ENCODE measurements around the gene TNFSF11.

TNFSF11 gene

GRCh38 chr13:42625611-42626010, 51.7 kb downstream of the TNFSF11 start:
- Histone ChIP-seq H2AFZ (ENCODE audit: low read depth) (no peak overlapping the region), H3K9ac (no peak overlapping the region), H3K27ac (no peak overlapping the region), H3K27me3 (ENCODE audit: insufficient read depth, low read depth) (no peaks in the 10 kb centered on the region), H3K36me3 (ENCODE audit: insufficient read depth) (no peaks in the 10 kb centered on the region), H3K4me2 (no peak overlapping the region), H4K20me1 (ENCODE audit: insufficient read depth) (no peaks in the 10 kb centered on the region), H3K79me2 (ENCODE audit: insufficient read depth, low read depth) (no peaks in the 10 kb centered on the region), H3K4me1 (ENCODE audit: low read depth, poor library complexity, severe bottlenecking) (no peaks in the 10 kb centered on the region), H3K4me3 (IDR thresholded peaks at IDR 0.05; ENCODE audit: insufficient read depth, low read depth, low read length) (no peak overlapping the region)
- TF ChIP-seq, protein P1, sequence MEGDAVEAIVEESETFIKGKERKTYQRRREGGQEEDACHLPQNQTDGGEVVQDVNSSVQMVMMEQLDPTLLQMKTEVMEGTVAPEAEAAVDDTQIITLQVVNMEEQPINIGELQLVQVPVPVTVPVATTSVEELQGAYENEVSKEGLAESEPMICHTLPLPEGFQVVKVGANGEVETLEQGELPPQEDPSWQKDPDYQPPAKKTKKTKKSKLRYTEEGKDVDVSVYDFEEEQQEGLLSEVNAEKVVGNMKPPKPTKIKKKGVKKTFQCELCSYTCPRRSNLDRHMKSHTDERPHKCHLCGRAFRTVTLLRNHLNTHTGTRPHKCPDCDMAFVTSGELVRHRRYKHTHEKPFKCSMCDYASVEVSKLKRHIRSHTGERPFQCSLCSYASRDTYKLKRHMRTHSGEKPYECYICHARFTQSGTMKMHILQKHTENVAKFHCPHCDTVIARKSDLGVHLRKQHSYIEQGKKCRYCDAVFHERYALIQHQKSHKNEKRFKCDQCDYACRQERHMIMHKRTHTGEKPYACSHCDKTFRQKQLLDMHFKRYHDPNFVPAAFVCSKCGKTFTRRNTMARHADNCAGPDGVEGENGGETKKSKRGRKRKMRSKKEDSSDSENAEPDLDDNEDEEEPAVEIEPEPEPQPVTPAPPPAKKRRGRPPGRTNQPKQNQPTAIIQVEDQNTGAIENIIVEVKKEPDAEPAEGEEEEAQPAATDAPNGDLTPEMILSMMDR (conservative IDR thresholded peaks at IDR 0.05; ENCODE audit: low read depth, low read length) = no peak

DNA sequence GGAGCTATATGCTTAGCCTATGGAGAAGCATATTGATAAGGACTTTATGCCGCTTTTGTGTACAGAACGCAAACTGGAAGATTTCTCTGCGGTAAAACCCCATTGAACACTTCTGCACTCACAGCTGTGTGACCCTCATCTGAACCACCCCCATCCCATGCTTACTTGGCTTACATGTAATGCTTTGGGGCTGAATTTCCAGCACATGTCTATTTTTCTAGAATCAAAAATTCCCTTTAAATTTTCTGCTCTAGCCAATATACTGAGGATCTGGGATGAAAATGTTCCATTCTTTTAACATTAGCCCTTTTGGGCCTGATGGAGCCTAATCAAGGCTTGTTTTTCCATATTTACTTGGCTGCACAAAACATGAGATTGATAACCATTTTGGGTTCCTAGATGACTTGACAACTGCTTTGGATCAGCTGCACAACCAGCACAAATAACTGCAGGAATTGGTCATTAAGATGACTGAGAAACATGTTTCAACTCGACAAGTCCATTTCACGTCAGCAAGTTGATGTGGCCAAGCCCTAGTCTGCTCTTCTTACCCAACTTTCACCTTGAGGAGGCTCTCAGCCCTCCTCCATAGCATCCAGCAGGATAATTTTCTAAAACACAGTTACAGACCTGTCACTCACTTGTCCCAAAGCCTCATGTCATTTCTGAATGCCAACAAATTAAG, 52.4 kb downstream of the TNFSF11 start:
- TF ChIP-seq, protein P1 (conservative IDR thresholded peaks at IDR 0.05; ENCODE audit: low read depth, low read length) = no peak
- Histone ChIP-seq H3K79me2 (ENCODE audit: insufficient read depth, low read depth) (no peaks in the 10 kb centered on the region), H3K4me3 (IDR thresholded peaks at IDR 0.05; ENCODE audit: insufficient read depth, low read depth, low read length) (no peak overlapping the region), H3K27me3 (ENCODE audit: insufficient read depth, low read depth) (no peaks in the 10 kb centered on the region), H3K4me1 (ENCODE audit: low read depth, poor library complexity, severe bottlenecking) (no peaks in the 10 kb centered on the region), H3K36me3 (ENCODE audit: insufficient read depth) (no peaks in the 10 kb centered on the region), H4K20me1 (ENCODE audit: insufficient read depth) (no peaks in the 10 kb centered on the region), H3K27ac (no peak overlapping the region), H3K4me2 (no peak overlapping the region), H3K9ac (no peak overlapping the region), H2AFZ (ENCODE audit: low read depth) (no peak overlapping the region)

GRCh38 chr13:42628666-42629065, 54.7 kb downstream of the TNFSF11 start:
- Histone ChIP-seq H3K9ac (no peak overlapping the region), H2AFZ (ENCODE audit: low read depth) (no peak overlapping the region), H3K27me3 (ENCODE audit: insufficient read depth, low read depth) (no peaks in the 10 kb centered on the region), H3K27ac (no peak overlapping the region), H3K4me1 (ENCODE audit: low read depth, poor library complexity, severe bottlenecking) (no peaks in the 10 kb centered on the region), H3K79me2 (ENCODE audit: insufficient read depth, low read depth) (no peaks in the 10 kb centered on the region), H4K20me1 (ENCODE audit: insufficient read depth) (no peaks in the 10 kb centered on the region), H3K36me3 (ENCODE audit: insufficient read depth) (no peaks in the 10 kb centered on the region), H3K4me2 (no peak overlapping the region), H3K4me3 (IDR thresholded peaks at IDR 0.05; ENCODE audit: insufficient read depth, low read depth, low read length) (no peak overlapping the region)
- TF ChIP-seq, protein P1 (conservative IDR thresholded peaks at IDR 0.05; ENCODE audit: low read depth, low read length) = no peak

DNA sequence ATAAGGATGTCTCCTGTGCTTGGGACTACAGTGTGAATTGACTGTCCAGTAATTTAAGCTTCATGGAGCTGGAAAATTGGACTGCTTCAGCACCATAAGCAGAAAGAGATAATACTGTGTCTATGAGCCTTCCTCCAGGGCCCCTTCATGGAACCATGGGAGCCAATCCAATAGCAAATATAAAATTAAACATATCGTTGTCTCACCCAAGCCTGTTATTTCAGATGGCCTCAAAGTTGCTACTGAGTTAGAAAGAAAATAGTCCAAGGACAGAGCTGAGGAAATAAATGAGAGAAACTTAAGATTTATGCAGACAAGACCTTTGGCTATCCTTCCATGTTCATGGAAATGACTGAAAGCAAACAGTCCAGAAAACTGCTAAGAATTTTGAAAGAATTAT, 57.2 kb downstream of the TNFSF11 start:
- H3K27me3 ChIP-seq (ENCODE audit: insufficient read depth, low read depth) = no peaks in the 10 kb centered on the region
- TF ChIP-seq, protein P1 (conservative IDR thresholded peaks at IDR 0.05; ENCODE audit: low read depth, low read length) = no peak
- H3K9ac ChIP-seq = no peak overlapping the region
- no peaks in the 10 kb centered on the region for H3K79me2 ChIP-seq (ENCODE audit: insufficient read depth, low read depth)
- H3K4me2 ChIP-seq = no peak overlapping the region
- no peaks in the 10 kb centered on the region for H3K36me3 ChIP-seq (ENCODE audit: insufficient read depth)
- H3K27ac ChIP-seq = no peak overlapping the region
- no peak overlapping the region for H3K4me3 ChIP-seq (IDR thresholded peaks at IDR 0.05; ENCODE audit: insufficient read depth, low read depth, low read length)
- H4K20me1 ChIP-seq (ENCODE audit: insufficient read depth) = no peaks in the 10 kb centered on the region
- no peak overlapping the region for H2AFZ ChIP-seq (ENCODE audit: low read depth)
- no peaks in the 10 kb centered on the region for H3K4me1 ChIP-seq (ENCODE audit: low read depth, poor library complexity, severe bottlenecking)
